Measurements from ENCODE around the gene LTBP1.
A peak's percentile ranks its signal among the peaks of the same experiment; 100 is the strongest.
"Not testable (repeated sequence)": the region's sequence is repeated elsewhere in the genome, so short reads cannot be mapped to it uniquely, and the experiment has no call there.

Gene LTBP1

GRCh38 chr2:32946314-32947075, at the start of gene LTBP1:
TSS of gene LTBP1 (plus strand) at chr2:32946953. CDS start at chr2:32947325, 372 bp downstream.
- peak; percentile 70 for DNase-seq (ENCODE audit: low spot score)

- no peak for DNase-seq (ENCODE audit: low spot score)
Measured at GRCh38 chr2:32900246-32900973, 46.3 kb upstream of the LTBP1 start.

GRCh38 chr2:32901313-32901712, 45.4 kb upstream of the LTBP1 start:
- DNase-seq (ENCODE audit: low spot score) = no peak

- no peak for DNase-seq (ENCODE audit: low spot score)
Measured at GRCh38 chr2:32902174-32902573, 44.6 kb upstream of the LTBP1 start.

GRCh38 chr2:32902986-32903385, 43.8 kb upstream of the LTBP1 start:
- DNase-seq (ENCODE audit: low spot score) = no peak

- DNase-seq (ENCODE audit: low spot score) = no peak
Measured at GRCh38 chr2:32904074-32904473, 42.7 kb upstream of the LTBP1 start.

- DNase-seq (ENCODE audit: low spot score) = no peak
Measured at GRCh38 chr2:32904751-32905150, 42.0 kb upstream of the LTBP1 start.

- DNase-seq (ENCODE audit: low spot score) = no peak
Measured at GRCh38 chr2:32905270-32905669, 41.5 kb upstream of the LTBP1 start.

- no peak for DNase-seq (ENCODE audit: low spot score)
Measured at GRCh38 chr2:32910883-32911598, 35.7 kb upstream of the LTBP1 start.

GRCh38 chr2:32915694-32916093, 31.1 kb upstream of the LTBP1 start:
- DNase-seq (ENCODE audit: low spot score) = no peak

- no peak for DNase-seq (ENCODE audit: low spot score)
Measured at GRCh38 chr2:32918774-32919173, 28.0 kb upstream of the LTBP1 start.

- DNase-seq (ENCODE audit: low spot score) = not testable (repeated sequence)
Measured at GRCh38 chr2:32919901-32920300, 26.9 kb upstream of the LTBP1 start.

- DNase-seq (ENCODE audit: low spot score) = not testable (repeated sequence)
Measured at GRCh38 chr2:32921486-32921885, 25.3 kb upstream of the LTBP1 start.

GRCh38 chr2:32922501-32922900, 24.3 kb upstream of the LTBP1 start:
- no peak for DNase-seq (ENCODE audit: low spot score)

- no peak for DNase-seq (ENCODE audit: low spot score)
Measured at GRCh38 chr2:32923109-32923508, 23.6 kb upstream of the LTBP1 start.

- no peak for DNase-seq (ENCODE audit: low spot score)
Measured at GRCh38 chr2:32925283-32925815, 21.4 kb upstream of the LTBP1 start.

- DNase-seq (ENCODE audit: low spot score) = no peak
Measured at GRCh38 chr2:32925976-32926707, 20.6 kb upstream of the LTBP1 start.

GRCh38 chr2:32926708-32927084, 20.1 kb upstream of the LTBP1 start:
- DNase-seq (ENCODE audit: low spot score) = no peak

- DNase-seq (ENCODE audit: low spot score) = no peak
Measured at GRCh38 chr2:32930436-32930835, 16.3 kb upstream of the LTBP1 start.

- no peak for DNase-seq (ENCODE audit: low spot score)
Measured at GRCh38 chr2:32931519-32931918, 15.2 kb upstream of the LTBP1 start.

- no peak for DNase-seq (ENCODE audit: low spot score)
Measured at GRCh38 chr2:32931945-32932709, 14.6 kb upstream of the LTBP1 start.
